ENCODE measurements around the gene RASSF9.

DNA sequence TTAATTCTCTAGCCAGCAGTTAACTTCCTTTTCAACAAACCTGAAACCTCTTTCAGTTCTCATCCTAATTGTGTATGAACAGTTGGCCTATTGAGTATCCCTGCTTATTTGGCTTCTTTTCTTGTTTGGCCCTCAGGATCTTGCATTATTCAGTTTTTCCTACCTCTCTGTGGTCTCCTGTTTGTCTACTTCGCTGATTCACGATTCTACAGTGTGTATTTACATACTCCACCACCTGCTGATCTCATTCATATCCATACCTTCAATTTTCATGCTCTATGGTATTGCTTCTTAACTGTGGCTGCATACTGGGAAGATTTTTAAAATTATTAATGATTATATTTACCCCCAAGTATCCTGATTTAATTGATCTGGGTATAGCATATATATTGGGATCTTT lies 56.4 kb downstream of the RASSF9 start:
- no peak for TF ChIP-seq POLR2A (IDR thresholded peaks at IDR 0.05)
- TF ChIP-seq, protein P1, sequence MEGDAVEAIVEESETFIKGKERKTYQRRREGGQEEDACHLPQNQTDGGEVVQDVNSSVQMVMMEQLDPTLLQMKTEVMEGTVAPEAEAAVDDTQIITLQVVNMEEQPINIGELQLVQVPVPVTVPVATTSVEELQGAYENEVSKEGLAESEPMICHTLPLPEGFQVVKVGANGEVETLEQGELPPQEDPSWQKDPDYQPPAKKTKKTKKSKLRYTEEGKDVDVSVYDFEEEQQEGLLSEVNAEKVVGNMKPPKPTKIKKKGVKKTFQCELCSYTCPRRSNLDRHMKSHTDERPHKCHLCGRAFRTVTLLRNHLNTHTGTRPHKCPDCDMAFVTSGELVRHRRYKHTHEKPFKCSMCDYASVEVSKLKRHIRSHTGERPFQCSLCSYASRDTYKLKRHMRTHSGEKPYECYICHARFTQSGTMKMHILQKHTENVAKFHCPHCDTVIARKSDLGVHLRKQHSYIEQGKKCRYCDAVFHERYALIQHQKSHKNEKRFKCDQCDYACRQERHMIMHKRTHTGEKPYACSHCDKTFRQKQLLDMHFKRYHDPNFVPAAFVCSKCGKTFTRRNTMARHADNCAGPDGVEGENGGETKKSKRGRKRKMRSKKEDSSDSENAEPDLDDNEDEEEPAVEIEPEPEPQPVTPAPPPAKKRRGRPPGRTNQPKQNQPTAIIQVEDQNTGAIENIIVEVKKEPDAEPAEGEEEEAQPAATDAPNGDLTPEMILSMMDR (IDR thresholded peaks at IDR 0.05), result no peak

Measured in uterus (tissue), 2 donors.